ENCODE data around the gene HIVEP3.

The HIVEP3 gene

DNA sequence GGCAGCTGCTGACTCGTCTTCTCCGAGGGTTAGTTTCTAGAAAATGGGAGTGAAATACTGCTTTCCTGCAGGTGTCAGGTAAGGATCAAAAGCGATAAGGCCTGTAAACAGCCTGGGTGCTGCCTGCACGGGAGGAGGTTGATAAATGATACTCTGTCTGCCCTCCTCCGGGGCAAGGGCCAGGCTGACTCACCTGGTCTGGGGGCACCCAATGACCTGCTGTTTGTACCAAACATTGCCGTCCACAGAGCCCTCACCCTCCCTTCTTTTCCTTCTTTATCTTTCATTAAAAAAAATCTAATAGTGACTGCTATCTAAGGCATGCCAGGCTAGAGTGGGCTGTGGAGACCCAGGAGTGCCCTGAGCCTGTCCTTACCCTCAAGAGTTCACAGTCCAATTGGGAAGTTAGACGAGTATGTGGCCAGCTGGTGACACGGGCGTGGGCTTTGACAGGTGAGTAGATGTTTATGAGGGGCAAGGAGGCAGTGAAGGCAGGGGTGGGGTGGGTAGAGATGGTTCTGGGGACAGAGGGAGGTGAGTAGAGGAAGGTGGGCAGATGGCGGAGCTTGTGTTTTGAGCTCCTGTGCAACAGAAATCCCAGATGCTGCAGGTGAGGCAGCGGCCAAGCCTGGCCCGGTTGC lies 450.5 kb downstream of the HIVEP3 start:
- no peak for DNase-seq (ENCODE audit: low read depth in 3 of 3)

DNA sequence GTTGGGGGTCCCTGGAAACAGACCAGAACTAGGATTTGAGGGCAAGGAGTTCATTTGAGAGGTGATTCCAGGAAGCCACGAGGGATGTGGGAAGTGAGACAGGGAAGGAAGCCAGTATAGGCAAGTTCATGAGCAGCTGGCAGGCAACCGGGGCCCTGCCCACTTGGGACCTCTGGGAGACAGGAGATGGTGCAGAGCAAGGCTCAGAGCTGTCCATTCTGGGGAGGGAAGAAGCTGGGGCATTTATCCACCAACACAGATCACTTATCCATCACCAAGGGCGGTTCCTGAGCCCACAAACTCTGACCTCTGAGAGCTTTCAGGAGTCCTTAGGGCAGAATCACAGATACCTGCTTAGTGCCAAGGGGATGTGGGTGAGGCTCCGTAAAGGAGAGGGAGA lies 451.0 kb downstream of the HIVEP3 start:
- DNase-seq (ENCODE audit: low read depth in 3 of 3) = no peak

- no peak for DNase-seq (ENCODE audit: low read depth in 3 of 3)
Measured at GRCh38 chr1:41466146-41466545, 452.6 kb downstream of the HIVEP3 start.

- DNase-seq (ENCODE audit: low read depth in 3 of 3) = no peak
Measured at GRCh38 chr1:41465741-41466140, 453.0 kb downstream of the HIVEP3 start.

- DNase-seq (ENCODE audit: low read depth in 3 of 3) = no peak
Measured at GRCh38 chr1:41464885-41465284, 453.8 kb downstream of the HIVEP3 start.

DNA sequence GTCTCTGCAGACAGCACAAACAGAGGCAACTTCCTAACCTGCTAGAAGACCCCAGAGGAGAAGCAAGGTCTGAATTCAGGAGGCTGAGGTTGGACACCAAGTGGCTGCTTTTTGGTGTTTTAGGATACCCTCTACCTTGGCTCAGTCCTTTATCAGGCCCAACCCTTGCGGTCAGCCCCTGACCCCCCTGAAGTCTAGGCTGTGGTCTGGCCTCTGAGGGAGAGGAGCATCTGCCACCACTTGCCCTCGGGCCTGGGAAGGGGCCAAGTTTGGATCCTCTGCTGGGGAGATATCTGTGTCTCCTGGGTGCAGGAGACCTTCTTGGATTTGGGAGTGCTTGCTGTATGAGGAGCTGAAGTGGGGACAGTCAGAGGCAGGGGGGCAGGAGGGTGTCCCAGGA lies 455.2 kb downstream of the HIVEP3 start:
- no peak for DNase-seq (ENCODE audit: low read depth in 3 of 3)

DNA sequence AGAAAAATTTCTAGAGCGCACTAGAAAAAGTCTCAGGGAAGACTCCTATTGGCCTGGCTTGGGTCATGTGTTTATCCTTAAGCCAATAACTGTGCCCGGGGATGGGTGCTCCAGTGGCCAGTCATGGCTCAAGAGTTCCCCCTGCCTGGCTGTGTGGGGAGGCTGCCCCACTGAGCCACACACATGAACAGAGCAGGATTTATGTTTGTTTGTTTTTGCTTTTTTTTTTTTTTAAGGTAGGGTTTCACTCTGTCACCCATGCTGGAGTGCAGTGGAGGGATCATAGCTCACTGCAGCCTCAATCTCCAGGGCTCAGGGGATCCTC lies 456.1 kb downstream of the HIVEP3 start:
- DNase-seq (ENCODE audit: low read depth in 3 of 3) = no peak

- no peak for DNase-seq (ENCODE audit: low read depth in 3 of 3)
Measured at GRCh38 chr1:41461790-41462679, 456.7 kb downstream of the HIVEP3 start.

- no peak for DNase-seq (ENCODE audit: low read depth in 3 of 3)
Measured at GRCh38 chr1:41456847-41457540, 461.7 kb downstream of the HIVEP3 start.

All from stimulated activated CD4-positive, alpha-beta T cell treated with anti-CD3 and anti-CD28 coated beads, TNF-alpha, amount 100 ng/mL, for 4 hours (primary cell).